D341Med (cell line): ENCODE data around the gene EXOC3L2.

Experiments
- DNase-seq: peaks from one replicate; pipeline ENCODE4 v3.0.0; 2012; ENCODE audit warnings: low spot score

EXOC3L2 gene

GRCh38 chr19:45218911-45219743 is 26.1 kb downstream of the EXOC3L2 start:
- DNase-seq, result no peak

- no peak for DNase-seq
Observed at GRCh38 chr19:45218426-45218825, 26.8 kb downstream of the EXOC3L2 start.

- DNase-seq, result no peak
Observed at GRCh38 chr19:45217957-45218334, 27.3 kb downstream of the EXOC3L2 start.

GRCh38 chr19:45217193-45217956 is 27.8 kb downstream of the EXOC3L2 start:
- DNase-seq, result no peak

- no peak for DNase-seq
Observed at GRCh38 chr19:45216667-45217066, 28.5 kb downstream of the EXOC3L2 start.

- no peak for DNase-seq
Observed at GRCh38 chr19:45215391-45216191, 29.6 kb downstream of the EXOC3L2 start.

GRCh38 chr19:45213031-45213430 is 32.2 kb downstream of the EXOC3L2 start:
- DNase-seq, result no peak

- no peak for DNase-seq
Observed at GRCh38 chr19:45211751-45212381, 33.3 kb downstream of the EXOC3L2 start.

GRCh38 chr19:45206328-45206727 is 38.9 kb downstream of the EXOC3L2 start:
- DNase-seq, result no peak

- DNase-seq, result no peak
Observed at GRCh38 chr19:45205810-45206209, 39.4 kb downstream of the EXOC3L2 start.

GRCh38 chr19:45202637-45203036 is 42.6 kb downstream of the EXOC3L2 start:
- no peak for DNase-seq

- DNase-seq, result no peak
Observed at GRCh38 chr19:45200568-45200967, 44.6 kb downstream of the EXOC3L2 start.

- no peak for DNase-seq
Observed at GRCh38 chr19:45195764-45196163, 49.4 kb downstream of the EXOC3L2 start.

GRCh38 chr19:45191375-45191774 is 53.8 kb downstream of the EXOC3L2 start:
- no peak for DNase-seq

- DNase-seq, result no peak
Observed at GRCh38 chr19:45189971-45190370, 55.2 kb downstream of the EXOC3L2 start.

- peak; percentile 73 for DNase-seq
Observed at GRCh38 chr19:45187421-45188100, 57.6 kb downstream of the EXOC3L2 start.

- no peak for DNase-seq
Observed at GRCh38 chr19:45186509-45187334, 58.5 kb downstream of the EXOC3L2 start.

- DNase-seq, result no peak
Observed at GRCh38 chr19:45184115-45184514, 61.1 kb downstream of the EXOC3L2 start.

GRCh38 chr19:45182758-45183157 is 62.4 kb downstream of the EXOC3L2 start:
- no peak for DNase-seq

- DNase-seq, result no peak
Observed at GRCh38 chr19:45180936-45181335, 64.3 kb downstream of the EXOC3L2 start.
